Breast epithelium (tissue), 4 donors: ENCODE results near the gene LHCGR. TPM values are rescaled to one million over a fixed set of nuclear protein-coding genes. Genes with fewer than 3 reads are reported as not detected.

ENCODE experiments used
- DNase-seq, 2 donors: peaks; one replicate each; pipeline ENCODE4 v3.0.0-alpha.2; 2019; ENCODE audit warnings: low spot score in 2 of 2
- H3K27ac ChIP-seq, 2 donors: fragments of 200-600 bp; sonication (generic) in 1 of 2; one replicate each; pipeline ENCODE4 v1.5.1; 2016 to 2019; ENCODE audit warnings: mild to moderate bottlenecking in 1 of 2
- H3K27me3 ChIP-seq, 2 donors: fragments of 200-600 bp; sonication (generic) in 1 of 2; one replicate each; pipeline versions ENCODE4 v1.5.1 to v1.6.0; 2017 to 2019; ENCODE audit warnings: control low read depth in 1 of 2, mild to moderate bottlenecking in 1 of 2
- H3K36me3 ChIP-seq: fragments of 200-600 bp; one replicate; pipeline ENCODE4 v1.5.1; 2019
- H3K4me1 ChIP-seq, 2 donors: fragments of 200-600 bp; sonication (generic); one replicate each; pipeline ENCODE4 v1.5.1; 2016 to 2019; ENCODE audit warnings: control low read depth in 1 of 2
- H3K4me3 ChIP-seq, 3 donors: fragments of 200-600 bp; sonication (generic); 1 replicate in 2 of 3; 2 replicates in 1 of 3; pipeline ENCODE4 v1.5.1; 2016 to 2019; ENCODE audit warnings: mild to moderate bottlenecking in 3 of 3, moderate library complexity in 2 of 3
- H3K9me3 ChIP-seq, 2 donors: fragments of 200-600 bp; sonication (generic) in 1 of 2; one replicate each; pipeline ENCODE4 v1.5.1; 2016 to 2019; ENCODE audit warnings: control low read depth in 1 of 2
- POLR2A ChIP-seq: fragments of 450-650 bp; IDR thresholded peaks from one replicate; pipeline ENCODE4 v1.6.1; 2016; ENCODE audit warnings: antibody characterized with exemption, mild to moderate bottlenecking, moderate library complexity
- POLR2AphosphoS5 ChIP-seq, 3 donors: sonication (generic); formaldehyde crosslinking; IDR thresholded peaks; one replicate each; pipeline ENCODE4 v1.6.1; 2017; ENCODE audit warnings: antibody characterized with exemption in 3 of 3
- intact Hi-C: fragments of 100-400 bp; cut with DNase I; formaldehyde crosslinking; loops from one replicate; pipeline ENCODE4 v1.15.1; 2023; ENCODE audit warnings: low total_unique reads
- total RNA-seq, 3 donors: library from RNA; depleted of rRNA; stranded (reverse); fragments of >200 nt; gene quantifications; one replicate each; pipeline ENCODE4 v1.1.0, GENCODE V29; 2016
- TF ChIP-seq, protein P1 (sequence below), 3 donors: fragments of 450-650 bp; IDR thresholded peaks; one replicate each; pipeline ENCODE4 v1.5.1; 2016 to 2017; ENCODE audit warnings: antibody characterized with exemption in 3 of 3, mild to moderate bottlenecking in 3 of 3, moderate library complexity in 3 of 3

LHCGR gene
- total RNA-seq, 3 donors from 2014 or later, result 0.29 to 0.66 (median 0.64) TPM

DNA sequence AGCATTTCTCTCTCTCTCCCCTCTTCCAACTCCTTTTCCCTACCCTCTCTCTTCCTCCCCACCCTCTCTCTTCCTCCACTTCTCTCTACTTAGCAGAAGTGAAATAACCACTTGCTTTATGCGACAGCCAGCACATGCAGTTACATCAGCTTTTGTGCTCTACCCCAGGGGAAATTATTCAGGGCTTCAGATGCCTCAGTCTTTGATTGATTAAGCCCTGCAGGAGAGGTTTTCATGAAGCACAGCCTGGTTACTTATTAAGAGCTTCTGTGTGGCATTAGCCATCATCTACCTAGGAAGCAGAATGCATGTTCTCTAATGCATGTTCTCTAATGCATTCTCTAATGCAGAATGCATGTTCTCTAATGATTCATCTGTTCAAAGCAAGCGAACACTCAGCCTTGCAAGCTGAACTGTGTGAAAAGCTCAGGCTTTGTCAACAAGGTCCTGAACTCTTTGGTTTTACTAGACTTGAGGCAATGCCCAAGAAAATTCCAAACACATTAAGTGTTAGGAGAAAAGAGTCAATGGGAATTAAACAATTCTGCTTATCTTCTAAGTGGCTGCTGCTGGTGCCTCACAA, 56.1 kb downstream of the LHCGR start:
- no peaks in the 10 kb centered on the region for H3K36me3 ChIP-seq
- H3K27ac ChIP-seq, result no peak overlapping the region
- H3K27me3 ChIP-seq, result no peaks in the 10 kb centered on the region
- no peak for DNase-seq
- intact Hi-C loops, result no loop called here
- no peak overlapping the region for H3K4me3 ChIP-seq
- no peaks in the 10 kb centered on the region for H3K4me1 ChIP-seq
- H3K9me3 ChIP-seq, result no peaks in the 10 kb centered on the region
- TF ChIP-seq POLR2AphosphoS5 (IDR thresholded peaks at IDR 0.05) (no peak), POLR2A (no peak)
- TF ChIP-seq, protein P1, sequence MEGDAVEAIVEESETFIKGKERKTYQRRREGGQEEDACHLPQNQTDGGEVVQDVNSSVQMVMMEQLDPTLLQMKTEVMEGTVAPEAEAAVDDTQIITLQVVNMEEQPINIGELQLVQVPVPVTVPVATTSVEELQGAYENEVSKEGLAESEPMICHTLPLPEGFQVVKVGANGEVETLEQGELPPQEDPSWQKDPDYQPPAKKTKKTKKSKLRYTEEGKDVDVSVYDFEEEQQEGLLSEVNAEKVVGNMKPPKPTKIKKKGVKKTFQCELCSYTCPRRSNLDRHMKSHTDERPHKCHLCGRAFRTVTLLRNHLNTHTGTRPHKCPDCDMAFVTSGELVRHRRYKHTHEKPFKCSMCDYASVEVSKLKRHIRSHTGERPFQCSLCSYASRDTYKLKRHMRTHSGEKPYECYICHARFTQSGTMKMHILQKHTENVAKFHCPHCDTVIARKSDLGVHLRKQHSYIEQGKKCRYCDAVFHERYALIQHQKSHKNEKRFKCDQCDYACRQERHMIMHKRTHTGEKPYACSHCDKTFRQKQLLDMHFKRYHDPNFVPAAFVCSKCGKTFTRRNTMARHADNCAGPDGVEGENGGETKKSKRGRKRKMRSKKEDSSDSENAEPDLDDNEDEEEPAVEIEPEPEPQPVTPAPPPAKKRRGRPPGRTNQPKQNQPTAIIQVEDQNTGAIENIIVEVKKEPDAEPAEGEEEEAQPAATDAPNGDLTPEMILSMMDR (IDR thresholded peaks at IDR 0.05), result no peak

DNA sequence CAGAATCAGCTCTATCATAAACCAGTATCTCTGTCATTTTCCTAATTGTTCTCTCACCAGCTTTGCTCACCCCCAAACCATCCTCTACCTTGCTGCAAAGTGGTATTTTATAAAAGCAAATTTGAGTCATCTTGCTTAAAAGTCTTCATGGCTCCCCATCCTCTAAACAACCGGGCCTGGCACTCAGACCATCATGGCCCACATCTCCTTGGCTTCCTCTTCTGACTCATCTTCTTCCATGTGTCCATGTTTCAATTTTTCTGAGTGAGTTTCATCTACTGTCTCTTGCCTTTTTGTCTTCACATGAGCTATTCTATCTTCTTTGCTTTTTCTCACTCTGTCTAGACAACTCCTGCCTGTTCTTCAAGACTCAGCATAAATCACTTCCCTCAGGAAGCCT, 58.6 kb downstream of the LHCGR start:
- Histone ChIP-seq H3K4me3 (no peak overlapping the region), H3K27me3 (no peaks in the 10 kb centered on the region), H3K4me1 (no peaks in the 10 kb centered on the region), H3K27ac (no peak overlapping the region), H3K36me3 (no peaks in the 10 kb centered on the region), H3K9me3 (no peaks in the 10 kb centered on the region)
- no peak for TF ChIP-seq POLR2AphosphoS5 (IDR thresholded peaks at IDR 0.05)
- TF ChIP-seq, protein P1 (IDR thresholded peaks at IDR 0.05), result no peak
- TF ChIP-seq POLR2A, result no peak
- intact Hi-C loops, result no loop called here
- no peak for DNase-seq

DNA sequence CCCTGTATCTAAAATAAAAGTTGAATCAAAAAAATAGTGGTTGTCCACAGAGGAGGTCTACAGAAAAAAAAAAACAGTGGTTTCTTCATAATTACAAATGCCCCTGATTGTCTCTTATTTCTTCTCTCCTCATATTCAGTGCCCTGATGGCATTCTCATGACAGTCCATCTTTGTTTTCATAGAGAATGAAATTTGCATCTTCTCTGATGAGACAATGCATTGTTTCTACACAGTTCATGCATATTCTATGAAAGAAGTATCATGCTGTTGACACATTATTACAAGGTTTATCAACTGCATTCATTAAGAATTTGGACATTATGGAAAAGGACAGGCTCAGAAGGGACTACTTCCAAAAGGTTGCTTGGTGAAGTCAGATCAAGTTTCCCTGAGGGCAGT, 59.5 kb downstream of the LHCGR start:
- Histone ChIP-seq H3K4me3 (no peak overlapping the region), H3K36me3 (no peaks in the 10 kb centered on the region), H3K9me3 (no peaks in the 10 kb centered on the region), H3K27me3 (no peaks in the 10 kb centered on the region), H3K4me1 (no peaks in the 10 kb centered on the region), H3K27ac (no peak overlapping the region)
- DNase-seq, result no peak
- intact Hi-C loops, result no loop called here
- TF ChIP-seq POLR2A (no peak), POLR2AphosphoS5 (IDR thresholded peaks at IDR 0.05) (no peak)
- TF ChIP-seq, protein P1 (IDR thresholded peaks at IDR 0.05), result no peak

DNA sequence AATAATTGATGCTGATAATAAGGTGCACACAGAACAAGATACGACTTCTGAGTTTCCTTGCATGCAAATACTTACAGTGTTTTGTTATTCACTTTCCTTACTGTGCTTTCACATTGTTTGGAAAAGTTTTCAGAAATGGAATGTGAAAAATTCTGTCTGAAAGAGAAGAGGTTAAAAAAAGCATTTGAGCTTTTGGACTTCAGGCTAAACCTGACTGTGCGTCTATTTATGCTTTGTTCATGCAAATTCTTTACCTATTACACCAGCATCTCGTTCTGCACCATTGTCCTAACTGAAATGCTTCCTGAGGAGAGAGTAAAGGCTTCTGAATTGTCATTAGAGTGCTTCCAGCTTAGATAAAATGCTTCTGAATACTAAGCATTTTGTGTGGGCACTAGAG, 61.4 kb downstream of the LHCGR start:
- TF ChIP-seq, protein P1 (IDR thresholded peaks at IDR 0.05), result no peak
- TF ChIP-seq POLR2AphosphoS5 (IDR thresholded peaks at IDR 0.05) (no peak), POLR2A (no peak)
- no peak overlapping the region for H3K27ac ChIP-seq

DNA sequence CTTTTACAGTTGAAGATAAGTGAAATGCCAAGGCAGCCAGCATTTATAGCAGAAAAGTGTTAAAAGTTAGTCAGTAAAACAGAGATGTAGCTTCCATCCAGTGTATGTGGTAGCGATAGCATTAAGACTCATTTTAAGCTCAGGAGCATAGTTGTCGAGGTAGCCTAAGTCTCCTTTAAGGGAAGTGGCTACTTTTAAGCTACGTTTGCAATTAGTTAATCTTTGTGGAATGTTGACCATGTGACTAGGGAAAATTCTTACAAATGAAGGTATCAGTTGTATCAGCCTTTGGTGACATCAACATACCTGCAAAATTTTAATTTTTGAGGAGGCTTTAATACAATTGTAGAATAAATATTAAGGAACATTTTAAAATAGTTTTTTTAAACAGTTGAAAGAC, 61.9 kb downstream of the LHCGR start:
- no peaks in the 10 kb centered on the region for H3K4me1 ChIP-seq
- no peak overlapping the region for H3K27ac ChIP-seq
- intact Hi-C loops, result no loop called here

More for the DNA sequence above, 61.4 kb downstream of the LHCGR start:
- Histone ChIP-seq H3K4me3 (no peak overlapping the region), H3K36me3 (no peaks in the 10 kb centered on the region), H3K4me1 (no peaks in the 10 kb centered on the region), H3K9me3 (no peaks in the 10 kb centered on the region), H3K27me3 (no peaks in the 10 kb centered on the region)
- intact Hi-C loops, result no loop called here
- no peak for DNase-seq

More for the DNA sequence above, 61.9 kb downstream of the LHCGR start:
- no peak for DNase-seq
- H3K27me3 ChIP-seq, result no peaks in the 10 kb centered on the region
- H3K4me3 ChIP-seq, result no peak overlapping the region
- H3K9me3 ChIP-seq, result no peaks in the 10 kb centered on the region
- no peaks in the 10 kb centered on the region for H3K36me3 ChIP-seq
- TF ChIP-seq POLR2AphosphoS5 (IDR thresholded peaks at IDR 0.05) (no peak), POLR2A (no peak)
- TF ChIP-seq, protein P1 (IDR thresholded peaks at IDR 0.05), result no peak
